Endothelial cell of umbilical vein (primary cell): ENCODE data around the gene CSAG2. TPM values are rescaled to one million over a fixed set of nuclear protein-coding genes. Genes with fewer than 3 reads are reported as not detected.
"Not testable (repeated sequence)": the region's sequence is repeated elsewhere in the genome, so short reads cannot be mapped to it uniquely, and the experiment has no call there.

Experiments
- BruUV-seq: library from RNA; stranded (reverse); fragments of 400-500 nt; replicated peaks from 2 replicates; lab custom pipeline; 2021; lab: Mats Ljungman, UMichigan
- CTCF ChIA-PET: fragments of 300-600, 350-600 bp; sonication (Branson Sonifier 250); formaldehyde crosslinking; loops from one replicate; lab custom pipeline; 2021; ENCODE audit warnings: antibody characterized with exemption, inconsistent platforms; lab: Charles Lee
- POLR2A ChIA-PET: fragments of 300-600, 350-600 bp; sonication (Branson Sonifier 250); formaldehyde crosslinking; loops from one replicate; lab custom pipeline; 2021; ENCODE audit warnings: antibody characterized with exemption, inconsistent platforms; lab: Charles Lee
- DNase-seq: peaks from one replicate; pipeline ENCODE4 v3.0.0-alpha.2; 2011; ENCODE audit warnings: low read depth, low spot score
- FAIRE-seq: peaks from 2 replicates; lab custom pipeline; 2011; peaks lifted over from hg19 to GRCh38; lab: Jason Lieb, UNC
- H2AFZ ChIP-seq: 2 replicates; pipeline ENCODE4 v1.6.0; 2012; ENCODE audit warnings: low read depth, low read length, control low read depth, inconsistent platforms
- H3K27ac ChIP-seq: 2 replicates; pipeline ENCODE4 v1.5.1; 2011; ENCODE audit warnings: low read depth, mild to moderate bottlenecking, control low read depth, low read length, moderate library complexity; ENCODE audit not compliant: insufficient read depth
- H3K27me3 ChIP-seq, 2 experiments: 2 replicates each; pipeline versions ENCODE4 v1.6.0 to v1.6.1; 2011; ENCODE audit warnings: low read length in 2 of 2, mixed read lengths in 1 of 2; ENCODE audit not compliant: control insufficient read depth in 2 of 2, insufficient read depth in 2 of 2
- H3K36me3 ChIP-seq, 2 experiments: 2 replicates in 1 of 2; 3 replicates in 1 of 2; pipeline ENCODE4 v1.5.1; 2011; ENCODE audit warnings: low read length in 2 of 2, mild to moderate bottlenecking in 1 of 2, moderate library complexity in 1 of 2; ENCODE audit not compliant: control insufficient read depth in 2 of 2, insufficient read depth in 2 of 2; ENCODE audit errors: extremely low read depth in 1 of 2
- H3K4me1 ChIP-seq: 3 replicates; pipeline ENCODE4 v1.5.1; 2011; ENCODE audit warnings: mild to moderate bottlenecking, low read length; ENCODE audit not compliant: control insufficient read depth, insufficient read depth; ENCODE audit errors: extremely low read depth
- H3K4me2 ChIP-seq: 2 replicates; pipeline ENCODE4 v1.6.1; 2011; ENCODE audit warnings: low read length, control low read depth, mixed read lengths; ENCODE audit not compliant: insufficient read depth
- H3K4me3 ChIP-seq, 3 experiments: fragments of 200-600 bp in 1 of 3; sonication (generic), shearing (Covaris generic) in 1 of 3; replicated peaks in 1 of 3; 2 replicates each; pipeline ENCODE4 v1.5.1; 2011 to 2016; ENCODE audit warnings: control low read depth in 3 of 3, low read length in 3 of 3, mild to moderate bottlenecking in 2 of 3, inconsistent platforms in 1 of 3, low read depth in 1 of 3, moderate library complexity in 1 of 3; ENCODE audit not compliant: insufficient read depth in 1 of 3
- H3K79me2 ChIP-seq: 2 replicates; pipeline ENCODE4 v1.6.0; 2012; ENCODE audit warnings: low read length, inconsistent platforms; ENCODE audit not compliant: control insufficient read depth, insufficient read depth
- H3K9ac ChIP-seq: replicated peaks from 2 replicates; pipeline ENCODE3; 2011; ENCODE audit warnings: low read length, control low read depth; ENCODE audit not compliant: insufficient read depth; ENCODE audit errors: extremely low read depth
- H3K9me1 ChIP-seq: replicated peaks from 3 replicates; pipeline ENCODE4 v1.6.0; 2011; ENCODE audit warnings: mild to moderate bottlenecking, low read length; ENCODE audit not compliant: control insufficient read depth, insufficient read depth; ENCODE audit errors: extremely low read depth
- H3K9me3 ChIP-seq: replicated peaks from 2 replicates; pipeline ENCODE4 v1.5.1; 2012; ENCODE audit warnings: low read length, inconsistent platforms; ENCODE audit not compliant: control insufficient read depth, insufficient read depth
- H4K20me1 ChIP-seq: replicated peaks from 2 replicates; pipeline ENCODE3; 2011; ENCODE audit warnings: mild to moderate bottlenecking, low read length; ENCODE audit not compliant: control insufficient read depth, insufficient read depth; ENCODE audit errors: extremely low read depth
- CTCF ChIP-seq, 2 donors: IDR thresholded peaks; 1 replicate in 1 of 2; 2 replicates in 1 of 2; pipeline ENCODE4 v1.5.1; 2011; ENCODE audit warnings: low read length in 2 of 2, mild to moderate bottlenecking in 2 of 2, moderate library complexity in 2 of 2, control low read depth in 1 of 2, inconsistent platforms in 1 of 2, low read depth in 1 of 2; ENCODE audit not compliant: insufficient read depth in 1 of 2; ENCODE audit errors: extremely low read depth in 1 of 2
- EZH2 ChIP-seq: IDR thresholded peaks from 2 replicates; pipeline ENCODE4 v1.6.1; 2012; ENCODE audit warnings: borderline replicate concordance, low read depth, mild to moderate bottlenecking, moderate library complexity, low read length, inconsistent platforms; ENCODE audit not compliant: severe bottlenecking
- FOS ChIP-seq: IDR thresholded peaks from 2 replicates; pipeline ENCODE4 v1.6.1; 2011; ENCODE audit warnings: mild to moderate bottlenecking, low read length, moderate library complexity, borderline replicate concordance; ENCODE audit not compliant: insufficient read depth
- GATA2 ChIP-seq: IDR thresholded peaks from 2 replicates; pipeline ENCODE4 v1.7.0; 2011; ENCODE audit warnings: low read depth, mild to moderate bottlenecking, moderate library complexity, mixed read lengths, low read length; ENCODE audit not compliant: insufficient read length, insufficient read depth
- JUN ChIP-seq: IDR thresholded peaks from 2 replicates; pipeline ENCODE4 v1.6.1; 2011; ENCODE audit warnings: borderline replicate concordance, low read depth; ENCODE audit not compliant: insufficient read length, insufficient read depth
- MAX ChIP-seq: IDR thresholded peaks from 2 replicates; pipeline ENCODE4 v1.6.1; 2011; ENCODE audit not compliant: insufficient read depth, insufficient read length
- MYC ChIP-seq: IDR thresholded peaks from one replicate; pipeline ENCODE4 v1.6.1; 2011; ENCODE audit warnings: mild to moderate bottlenecking, low read depth, low read length
- POLR2A ChIP-seq: IDR thresholded peaks from 2 replicates; pipeline ENCODE4 v1.6.1; 2012; ENCODE audit warnings: low read depth, mild to moderate bottlenecking, control low read depth, low read length
- POLR2AphosphoS5 ChIP-seq: IDR thresholded peaks from 2 replicates; pipeline ENCODE4 v1.6.1; 2012; ENCODE audit warnings: low read depth, mild to moderate bottlenecking, control low read depth, low read length, moderate library complexity; ENCODE audit not compliant: insufficient read depth
- dilution Hi-C: fragments of 300-500 bp; cut with MboI; formaldehyde crosslinking; loops from one replicate; pipeline ENCODE4 v1.15.0; 2019; ENCODE audit warnings: low sequenced_read_pairs; ENCODE audit not compliant: extremely low pct_ligation_motif_present
- intact Hi-C: fragments of 100-400 bp; cut with micrococcal nuclease; formaldehyde crosslinking; loops from one replicate; pipeline ENCODE4 v1.10.0; 2022
- polyA plus RNA-seq, 4 experiments: library from polyadenylated mRNA; depleted of rRNA in 3 of 4; stranded (reverse) in 3 of 4; unstranded in 1 of 4; fragments of >200 nt; gene quantifications; 2 replicates each; pipeline versions ENCODE4 v1.2.1 to v1.2.3, GENCODE V29; 2011 to 2012; ENCODE audit warnings: missing spikeins in 1 of 4
- total RNA-seq: library from RNA; stranded (reverse); gene quantifications from 2 replicates; pipeline ENCODE4 v1.2.3, GENCODE V29; 2021

CSAG2 gene
- total and polyA plus RNA-seq, 2 donors (not counting 3 experiments of a cell fraction or from before 2014, with no cell fraction given): not detected

GRCh38 chrX:152725409-152725808 is 16.3 kb upstream of the CSAG2 start:
- dilution Hi-C loops (no loop called here), intact Hi-C loops (no loop called here)
- Histone ChIP-seq H2AFZ (no peak overlapping the region), H3K79me2 (no peaks in the 10 kb centered on the region), H3K27me3 (no peaks in the 10 kb centered on the region), H3K9me3 (no peaks in the 10 kb centered on the region), H3K4me2 (no peak overlapping the region), H3K4me1 (no peaks in the 10 kb centered on the region), H3K36me3 (no peaks in the 10 kb centered on the region), H3K4me3 (no peak overlapping the region), H4K20me1 (no peaks in the 10 kb centered on the region), H3K9me1 (no peaks in the 10 kb centered on the region), H3K27ac (no peak overlapping the region), H3K9ac (no peak overlapping the region)
- ChIA-PET POLR2A (no interaction called here), CTCF (no interaction called here)
- TF ChIP-seq MYC: no peak
- no peak for TF ChIP-seq EZH2
- no peak for TF ChIP-seq CTCF (IDR thresholded peaks at IDR 0.05; ENCODE audit: extremely low read depth in 1 of 2, insufficient read depth in 1 of 2, low read depth in 1 of 2, low read length in 2 of 2)
- no peak for TF ChIP-seq MAX
- TF ChIP-seq GATA2: no peak
- no peak for TF ChIP-seq POLR2A
- TF ChIP-seq FOS: no peak
- TF ChIP-seq POLR2AphosphoS5: no peak
- no peak for TF ChIP-seq JUN
- DNase-seq (no peak), FAIRE-seq (no peak)
- no TSS peak for BruUV-seq

GRCh38 chrX:152713815-152714787 is 5.0 kb upstream of the CSAG2 start, which contains the start of gene MAGEA2B:
Gene MAGEA2B (plus strand): TSS chrX:152714628. CDS start chrX:152717107, 2,479 bp downstream.
- H3K9me3 ChIP-seq, H3K36me3 ChIP-seq, H3K4me1 ChIP-seq, POLR2A ChIA-PET, BruUV-seq, H3K27me3 ChIP-seq, FAIRE-seq, H3K9me1 ChIP-seq, H3K4me3 ChIP-seq, H3K4me2 ChIP-seq, intact Hi-C loops, H3K9ac ChIP-seq, H4K20me1 ChIP-seq, dilution Hi-C loops, CTCF ChIA-PET, H3K79me2 ChIP-seq, H2AFZ ChIP-seq, DNase-seq, H3K27ac ChIP-seq: not testable (repeated sequence)
